Fibroblast of lung (primary cell): ENCODE measurements around the gene IGDCC3.

Experiments
- CTCF ChIP-seq, 2 donors: IDR thresholded peaks in 1 of 2; conservative IDR thresholded peaks in 1 of 2; 1 replicate in 1 of 2; 2 replicates in 1 of 2; pipeline ENCODE4 v1.5.1; 2011 to 2012; ENCODE audit warnings: low read length in 2 of 2, control low read depth in 1 of 2, inconsistent platforms in 1 of 2, low read depth in 1 of 2, mild to moderate bottlenecking in 1 of 2
- EZH2 ChIP-seq: IDR thresholded peaks from 2 replicates; pipeline ENCODE4 v1.5.1; 2012; ENCODE audit warnings: low read length, control low read depth, mild to moderate bottlenecking; ENCODE audit errors: missing control alignments

- TF ChIP-seq CTCF (conservative IDR thresholded peaks at IDR 0.05 in 1 of 2, IDR thresholded peaks at IDR 0.05 in 1 of 2; ENCODE audit: low read depth in 1 of 2, low read length in 2 of 2) (no peak), EZH2 (no peak)
Measured at GRCh38 chr15:65346856-65347598, 30.8 kb downstream of the IGDCC3 start.
